ENCODE results near the gene ANKDD1B.
"Not testable (repeated sequence)": the region's sequence is repeated elsewhere in the genome, so short reads cannot be mapped to it uniquely, and the experiment has no call there.

The ANKDD1B gene

DNA sequence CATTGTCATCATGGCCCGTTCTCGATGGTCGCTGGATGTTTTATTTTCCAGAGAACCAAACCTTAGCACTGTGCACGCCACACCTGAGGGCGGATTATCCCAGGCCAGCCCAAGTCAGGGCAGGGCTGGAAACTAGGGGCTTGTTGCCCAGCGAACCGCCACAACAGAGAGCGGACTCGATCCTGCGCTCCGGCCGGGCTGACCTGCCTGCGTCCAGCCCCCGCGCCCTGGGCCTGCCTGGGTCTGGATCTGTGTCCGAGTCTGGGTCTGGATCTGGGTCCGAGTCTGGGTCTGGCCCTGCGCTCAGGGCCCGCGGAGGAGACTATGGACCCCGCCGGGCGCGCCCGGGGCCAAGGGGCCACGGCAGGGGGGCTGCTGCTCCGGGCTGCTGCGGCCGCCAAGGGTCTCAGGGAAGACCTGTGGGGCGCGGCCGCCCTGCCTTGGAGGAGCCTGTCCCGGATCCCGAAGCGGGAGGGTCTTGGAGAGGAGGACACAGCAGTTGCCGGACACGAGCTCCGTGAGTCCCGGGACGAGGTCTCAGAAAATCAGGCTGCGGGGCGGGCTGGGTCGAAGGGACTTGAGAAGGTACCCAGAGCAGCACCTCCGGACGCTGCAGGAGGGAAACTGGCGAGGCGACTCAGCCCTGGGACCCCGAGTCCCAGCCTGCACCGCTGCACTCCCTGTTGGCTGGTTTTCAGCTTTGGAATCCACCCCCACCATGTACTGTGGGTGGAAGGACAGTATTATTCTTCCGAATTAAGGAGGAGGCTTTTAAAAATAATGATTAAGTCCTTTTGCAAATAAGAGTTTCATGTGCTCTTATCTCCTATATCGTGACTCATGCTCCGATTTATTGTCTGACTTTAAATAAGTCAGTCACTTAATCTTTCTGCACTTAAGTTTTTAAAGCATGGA is at the start of gene ANKDD1B:
ANKDD1B (plus strand) TSS at position 143 of the 915 bp plus-strand sequence; CDS start at position 325, 182 bp downstream.
- H3K27ac ChIP-seq = peak within 1 kb of the TSS in 15 of 21 experiments; percentile 11 to 81 (median 67)
- H3K4me3 ChIP-seq = peak within 1 kb of the TSS; percentile 26 to 58 (median 42)

GRCh38 chr5:75565991-75566709 is 45.1 kb upstream of the ANKDD1B start:
- H3K4me3 ChIP-seq = not testable (repeated sequence)
- H3K27ac ChIP-seq = peak overlapping the region in 15 of 21 experiments; percentile 0 to 62 (median 36)

GRCh38 chr5:75566710-75567309 is 44.4 kb upstream of the ANKDD1B start:
- Histone ChIP-seq H3K27ac (peak overlapping the region in 15 of 21 experiments; percentile 0 to 62 (median 36)), H3K4me3 (no peak overlapping the region)

DNA sequence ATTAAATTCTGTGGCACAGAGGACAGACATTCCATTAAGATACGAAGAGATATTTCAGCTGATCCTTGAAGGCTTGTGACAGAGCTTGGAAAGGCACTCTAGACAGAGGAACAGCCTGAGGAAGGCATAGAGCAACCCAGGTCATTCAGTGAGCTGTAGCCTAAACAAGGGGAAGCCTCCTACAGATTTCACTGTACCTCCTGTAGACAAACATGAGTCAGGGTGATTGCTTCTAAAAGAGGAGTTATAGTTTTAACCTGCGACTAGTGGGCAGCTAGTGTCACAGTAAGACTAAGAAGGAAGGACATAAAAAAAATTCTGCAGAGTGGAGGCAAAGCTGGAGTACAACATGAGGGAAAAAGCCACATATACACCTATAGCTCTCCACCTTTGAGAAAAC is 43.5 kb upstream of the ANKDD1B start:
- H3K4me3 ChIP-seq = no peak overlapping the region
- peak overlapping the region in 2 of 21 experiments; percentile 3 to 24 for H3K27ac ChIP-seq

DNA sequence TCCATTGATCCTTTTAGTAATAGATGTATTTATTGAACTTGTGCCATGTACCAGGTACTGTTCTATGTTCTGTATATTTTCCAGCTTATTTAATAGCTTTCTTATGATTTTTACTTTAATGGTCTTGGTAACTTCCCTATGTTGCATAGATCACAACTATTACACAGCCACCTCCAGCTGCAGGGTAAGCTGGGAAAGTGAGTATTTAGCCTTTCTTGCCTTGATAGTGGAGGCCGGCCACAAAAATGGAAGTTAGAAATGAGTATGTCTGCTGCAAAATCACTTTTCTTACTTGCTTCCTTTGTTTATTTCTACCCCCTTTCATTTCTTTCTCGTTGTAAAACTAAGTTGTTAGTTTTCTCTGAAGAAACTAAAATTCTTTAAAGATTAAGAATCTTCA is 43.1 kb upstream of the ANKDD1B start:
- H3K27ac ChIP-seq = no peak overlapping the region
- H3K4me3 ChIP-seq = no peak overlapping the region

DNA sequence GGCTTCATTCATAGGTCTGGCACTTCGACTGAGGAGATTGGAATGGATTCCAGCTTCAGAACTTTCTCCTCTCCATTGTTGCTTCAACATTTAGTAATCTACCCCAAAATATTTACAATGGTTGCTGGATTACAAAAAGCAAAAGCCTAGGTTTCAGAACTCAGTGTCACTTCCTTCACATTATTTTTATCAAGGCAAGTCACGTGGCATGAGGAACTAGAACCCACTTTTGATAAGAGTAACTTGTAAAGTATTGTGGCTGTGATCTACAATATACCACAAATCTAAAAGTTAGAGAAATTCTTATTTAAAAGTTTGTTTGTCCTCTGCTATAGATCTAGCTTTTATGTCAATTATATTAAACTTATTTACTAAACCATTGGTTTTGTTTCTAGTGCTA is 39.7 kb upstream of the ANKDD1B start:
- Histone ChIP-seq H3K4me3 (no peak overlapping the region), H3K27ac (peak overlapping the region in 1 of 21 experiments; percentile 9)

- Histone ChIP-seq H3K27ac (peak overlapping the region in 3 of 21 experiments; percentile 12 to 55 (median 27)), H3K4me3 (no peak overlapping the region)
Observed at GRCh38 chr5:75574791-75575190, 36.5 kb upstream of the ANKDD1B start.

DNA sequence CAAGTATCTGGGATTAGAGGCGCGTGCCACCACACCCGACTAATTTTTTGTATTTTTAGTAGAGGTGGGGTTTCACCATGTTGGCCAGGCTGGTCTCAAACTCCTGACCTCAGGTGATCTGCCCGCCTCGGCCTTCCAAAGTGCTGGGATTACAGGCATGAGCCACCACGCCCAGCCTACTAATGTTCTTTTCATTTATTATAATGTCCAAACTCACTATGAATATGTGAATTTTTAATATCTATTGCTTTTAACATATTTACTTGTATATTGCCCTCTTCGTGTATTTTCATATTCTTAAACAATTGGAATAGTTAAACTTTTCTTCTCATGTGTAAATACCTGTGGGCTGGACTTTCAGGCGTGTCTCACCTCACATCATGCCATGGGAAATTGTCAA is 33.0 kb upstream of the ANKDD1B start:
- H3K27ac ChIP-seq, H3K4me3 ChIP-seq: not testable (repeated sequence)

- H3K27ac ChIP-seq = no peak overlapping the region
- H3K4me3 ChIP-seq = no peak overlapping the region
Observed at GRCh38 chr5:75584641-75585040, 26.6 kb upstream of the ANKDD1B start.

DNA sequence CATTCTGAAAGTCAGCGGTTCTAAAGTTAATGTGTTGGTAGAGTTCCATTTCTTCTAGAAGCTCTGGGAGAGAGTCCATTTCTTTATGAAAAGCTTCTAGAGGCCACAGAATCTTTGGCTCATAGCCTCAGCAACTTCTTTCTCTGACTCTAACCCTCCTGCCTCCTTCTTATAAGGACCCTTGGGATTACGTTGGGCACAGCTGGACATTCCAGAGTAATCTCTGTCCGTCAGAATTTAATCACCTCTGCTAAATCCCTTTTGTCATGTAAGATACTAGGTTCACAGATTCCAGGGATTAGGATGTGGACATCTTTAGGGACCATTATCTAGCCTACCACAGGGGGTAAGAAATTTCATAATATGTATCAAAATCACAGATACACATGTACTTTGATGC is 22.6 kb upstream of the ANKDD1B start:
- Histone ChIP-seq H3K27ac (no peak overlapping the region), H3K4me3 (no peak overlapping the region)

- no peak overlapping the region for H3K27ac ChIP-seq
- no peak overlapping the region for H3K4me3 ChIP-seq
Observed at GRCh38 chr5:75600535-75600934, 10.7 kb upstream of the ANKDD1B start.

- Histone ChIP-seq H3K4me3 (no peak overlapping the region), H3K27ac (no peak overlapping the region)
Observed at GRCh38 chr5:75601567-75601966, 9.7 kb upstream of the ANKDD1B start.

GRCh38 chr5:75601996-75602395 is 9.3 kb upstream of the ANKDD1B start:
- Histone ChIP-seq H3K27ac (no peak overlapping the region), H3K4me3 (no peak overlapping the region)

- H3K4me3 ChIP-seq = no peak overlapping the region
- peak overlapping the region in 1 of 21 experiments; percentile 47 for H3K27ac ChIP-seq
Observed at GRCh38 chr5:75603371-75603770, 7.9 kb upstream of the ANKDD1B start.

DNA sequence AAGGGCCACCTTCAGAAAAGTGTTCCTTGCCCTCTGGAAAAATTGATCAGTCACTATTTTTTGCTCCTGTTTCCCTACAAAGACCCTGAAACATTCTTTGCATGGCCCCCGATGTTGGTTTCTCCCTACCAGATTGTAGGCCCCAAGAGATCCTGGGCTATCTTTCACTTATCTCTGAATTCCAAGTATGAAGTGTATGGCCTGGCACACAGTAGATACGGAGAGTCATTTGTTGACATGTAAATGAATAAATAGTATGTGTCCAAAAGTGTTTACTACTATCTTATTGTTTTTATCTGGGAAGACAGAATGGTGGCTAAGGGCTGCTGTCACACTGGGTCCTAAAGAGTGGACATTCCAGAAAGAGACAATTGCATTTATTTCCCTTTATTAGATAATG is 7.4 kb upstream of the ANKDD1B start:
- peak overlapping the region in 1 of 21 experiments; percentile 47 for H3K27ac ChIP-seq

GRCh38 chr5:75607341-75607740 is 3.9 kb upstream of the ANKDD1B start:
- H3K27ac ChIP-seq, H3K4me3 ChIP-seq: not testable (repeated sequence)

More for the DNA sequence above, 7.4 kb upstream of the ANKDD1B start:
- no peak overlapping the region for H3K4me3 ChIP-seq

DNA sequence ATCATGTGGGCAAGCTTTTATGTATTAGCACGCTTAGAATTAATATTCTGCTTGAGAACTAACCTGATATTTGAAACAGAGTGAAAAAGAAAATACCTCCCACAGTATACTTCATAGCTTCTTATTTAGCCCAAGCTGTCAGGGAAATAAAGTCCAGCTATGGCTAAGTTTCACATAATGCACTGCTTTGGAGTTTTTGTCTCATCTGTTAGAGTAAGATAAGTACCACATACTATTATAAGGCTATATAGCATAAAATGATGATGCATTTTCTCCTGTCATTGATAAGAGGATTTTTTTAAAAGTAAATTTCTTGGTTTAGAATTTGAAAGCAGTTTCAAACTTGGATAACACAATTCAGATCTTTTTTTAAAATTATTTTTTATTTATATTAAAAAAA is 2.4 kb upstream of the ANKDD1B start:
- H3K27ac ChIP-seq = no peak overlapping the region
- H3K4me3 ChIP-seq = no peak overlapping the region

GRCh38 chr5:75610201-75610600 is 1.1 kb upstream of the ANKDD1B start:
- H3K27ac ChIP-seq = no peak overlapping the region
- H3K4me3 ChIP-seq = no peak overlapping the region

DNA sequence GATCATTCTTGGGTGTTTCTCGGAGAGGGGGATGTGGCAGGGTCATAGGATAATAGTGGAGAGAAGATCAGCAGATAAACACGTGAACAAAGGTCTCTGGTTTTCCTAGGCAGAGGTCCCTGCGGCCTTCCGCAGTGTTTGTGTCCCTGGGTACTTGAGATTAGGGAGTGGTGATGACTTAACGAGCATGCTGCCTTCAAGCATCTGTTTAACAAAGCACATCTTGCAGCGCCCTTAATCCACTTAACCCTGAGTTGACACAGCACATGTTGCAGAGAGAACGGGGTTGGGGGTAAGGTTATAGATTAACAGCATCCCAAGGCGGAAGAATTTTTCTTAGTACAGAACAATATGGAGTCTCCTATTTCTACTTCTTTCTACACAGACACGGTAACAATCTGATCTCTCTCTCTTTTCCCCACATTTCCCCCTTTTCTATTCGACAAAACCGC is 368 bp upstream of the ANKDD1B start:
- H3K27ac ChIP-seq = peak overlapping the region in 6 of 21 experiments; percentile 50 to 81 (median 66)
- peak overlapping the region; percentile 26 to 58 (median 42) for H3K4me3 ChIP-seq

DNA sequence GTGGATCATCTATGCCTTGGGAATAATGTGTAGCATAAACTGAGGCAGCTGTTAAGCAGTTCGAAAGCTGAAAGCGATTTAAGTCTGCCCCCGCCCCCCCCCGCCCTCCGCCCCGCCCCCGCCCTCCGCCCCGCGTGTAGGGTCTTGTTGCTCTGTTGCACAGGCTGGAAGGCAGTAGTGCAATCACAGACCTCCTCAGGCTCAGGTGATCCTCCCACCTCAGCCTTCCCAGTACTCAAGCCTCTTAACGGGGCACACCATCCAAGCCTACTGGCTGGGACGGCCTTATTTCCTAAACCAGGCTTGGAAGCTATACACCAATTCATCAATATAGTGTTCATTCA is 945 bp downstream of the ANKDD1B start:
- H3K4me3 ChIP-seq = peak overlapping the region in 5 of 7 experiments; percentile 35 to 58 (median 47)
- peak overlapping the region in 3 of 21 experiments; percentile 68 to 71 (median 68) for H3K27ac ChIP-seq
